Measurements from ENCODE around the gene RNF43.

DNA sequence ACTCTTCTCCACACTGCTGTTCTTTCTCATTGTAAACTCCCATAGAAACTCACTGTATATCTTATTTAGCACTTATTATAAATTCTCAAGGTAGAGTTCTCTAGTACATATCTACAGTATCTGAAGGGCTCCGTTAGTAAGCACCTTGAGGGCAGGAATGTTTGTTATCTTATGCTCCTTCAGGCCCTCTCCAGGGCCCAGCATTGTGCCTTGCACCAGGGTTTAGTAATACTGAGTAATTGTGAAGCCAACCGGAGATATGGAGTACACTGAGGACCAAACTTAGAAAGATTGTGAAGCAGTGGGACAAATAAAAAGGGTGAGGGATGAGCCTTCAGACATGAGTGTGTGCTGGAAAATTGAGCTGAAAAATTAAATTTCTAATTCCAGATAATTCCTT is 26.4 kb downstream of the RNF43 start:
- TF ChIP-seq, protein P1, sequence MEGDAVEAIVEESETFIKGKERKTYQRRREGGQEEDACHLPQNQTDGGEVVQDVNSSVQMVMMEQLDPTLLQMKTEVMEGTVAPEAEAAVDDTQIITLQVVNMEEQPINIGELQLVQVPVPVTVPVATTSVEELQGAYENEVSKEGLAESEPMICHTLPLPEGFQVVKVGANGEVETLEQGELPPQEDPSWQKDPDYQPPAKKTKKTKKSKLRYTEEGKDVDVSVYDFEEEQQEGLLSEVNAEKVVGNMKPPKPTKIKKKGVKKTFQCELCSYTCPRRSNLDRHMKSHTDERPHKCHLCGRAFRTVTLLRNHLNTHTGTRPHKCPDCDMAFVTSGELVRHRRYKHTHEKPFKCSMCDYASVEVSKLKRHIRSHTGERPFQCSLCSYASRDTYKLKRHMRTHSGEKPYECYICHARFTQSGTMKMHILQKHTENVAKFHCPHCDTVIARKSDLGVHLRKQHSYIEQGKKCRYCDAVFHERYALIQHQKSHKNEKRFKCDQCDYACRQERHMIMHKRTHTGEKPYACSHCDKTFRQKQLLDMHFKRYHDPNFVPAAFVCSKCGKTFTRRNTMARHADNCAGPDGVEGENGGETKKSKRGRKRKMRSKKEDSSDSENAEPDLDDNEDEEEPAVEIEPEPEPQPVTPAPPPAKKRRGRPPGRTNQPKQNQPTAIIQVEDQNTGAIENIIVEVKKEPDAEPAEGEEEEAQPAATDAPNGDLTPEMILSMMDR (IDR thresholded peaks at IDR 0.05; ENCODE audit: low read depth, low read length) = no peak
- TF ChIP-seq MYC (IDR thresholded peaks at IDR 0.05; ENCODE audit: low read depth, low read length) = no peak
